ENCODE results near the gene TEAD3. TPM values are rescaled to one million over a fixed set of nuclear protein-coding genes. Genes with fewer than 3 reads are reported as not detected.

Gene TEAD3
- total RNA-seq, 1 donor: 23.7 TPM

- no peak for TF ChIP-seq CTCF (IDR thresholded peaks at IDR 0.05; ENCODE audit: insufficient read depth, low read depth, low read length)
- no peak for DNase-seq (ENCODE audit: low read depth)
- no peak overlapping the region for H3K4me3 ChIP-seq (ENCODE audit: low read depth, low read length)
These were observed 64.6 kb downstream of the TEAD3 start for GRCh38 chr6:35432291-35432690.

DNA sequence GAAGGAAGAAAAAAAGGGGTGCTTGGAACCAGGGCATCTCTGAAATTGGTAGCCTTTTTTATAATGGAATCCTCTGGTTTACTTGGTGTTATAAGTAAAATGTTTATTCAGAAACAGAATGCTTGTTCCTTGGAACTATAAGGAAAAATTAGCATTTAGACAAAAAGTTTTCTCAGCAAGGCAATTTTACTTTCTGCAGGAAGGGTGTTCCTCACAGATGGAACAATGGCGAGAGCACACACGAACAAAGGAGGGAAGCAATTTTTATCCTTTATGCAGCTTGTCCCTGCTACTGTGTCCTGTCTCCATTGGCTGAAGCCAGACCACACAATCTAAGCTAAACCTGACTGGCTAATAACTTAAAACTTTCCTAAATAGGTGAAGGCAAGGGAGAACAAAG is 67.4 kb downstream of the TEAD3 start:
- H3K4me3 ChIP-seq (ENCODE audit: low read depth, low read length): no peak overlapping the region
- DNase-seq (ENCODE audit: low read depth): no peak
- TF ChIP-seq CTCF (IDR thresholded peaks at IDR 0.05; ENCODE audit: insufficient read depth, low read depth, low read length): no peak

GRCh38 chr6:35428421-35429149 is 68.3 kb downstream of the TEAD3 start:
- TF ChIP-seq CTCF (IDR thresholded peaks at IDR 0.05; ENCODE audit: insufficient read depth, low read depth, low read length): no peak
- DNase-seq (ENCODE audit: low read depth): no peak
- H3K4me3 ChIP-seq (ENCODE audit: low read depth, low read length): no peak overlapping the region

- no peak for TF ChIP-seq CTCF (IDR thresholded peaks at IDR 0.05; ENCODE audit: insufficient read depth, low read depth, low read length)
- peak; percentile 50 for DNase-seq (ENCODE audit: low read depth)
- H3K4me3 ChIP-seq (ENCODE audit: low read depth, low read length): no peak overlapping the region
These were observed 69.0 kb downstream of the TEAD3 start for GRCh38 chr6:35427851-35428321.

- no peak overlapping the region for H3K4me3 ChIP-seq (ENCODE audit: low read depth, low read length)
- TF ChIP-seq CTCF (IDR thresholded peaks at IDR 0.05; ENCODE audit: insufficient read depth, low read depth, low read length): no peak
- DNase-seq (ENCODE audit: low read depth): no peak
These were observed 69.4 kb downstream of the TEAD3 start for GRCh38 chr6:35427435-35427834.

DNA sequence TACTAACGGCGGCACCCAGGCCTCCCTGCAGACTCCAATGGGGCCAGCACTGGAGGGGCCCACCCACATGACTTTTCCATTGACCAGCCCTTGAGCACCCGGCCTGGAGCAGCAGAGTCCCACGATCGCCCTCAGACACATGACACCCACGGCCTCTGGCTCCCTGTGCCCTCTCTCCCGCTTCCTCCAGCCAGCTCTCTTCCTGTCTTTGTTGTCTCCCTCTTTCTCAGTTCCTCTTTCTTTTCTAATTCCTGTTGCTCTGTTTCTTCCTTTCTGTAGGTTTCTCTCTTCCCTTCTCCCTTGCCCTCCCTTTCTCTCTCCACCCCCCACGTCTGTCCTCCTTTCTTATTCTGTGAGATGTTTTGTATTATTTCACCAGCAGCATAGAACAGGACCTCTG is 70.8 kb downstream of the TEAD3 start:
- no peak overlapping the region for H3K4me3 ChIP-seq (ENCODE audit: low read depth, low read length)
- no peak for DNase-seq (ENCODE audit: low read depth)
- no peak for TF ChIP-seq CTCF (IDR thresholded peaks at IDR 0.05; ENCODE audit: insufficient read depth, low read depth, low read length)

GRCh38 chr6:35425284-35425683 is 71.6 kb downstream of the TEAD3 start:
- no peak overlapping the region for H3K4me3 ChIP-seq (ENCODE audit: low read depth, low read length)
- TF ChIP-seq CTCF (IDR thresholded peaks at IDR 0.05; ENCODE audit: insufficient read depth, low read depth, low read length): no peak
- peak; percentile 81 for DNase-seq (ENCODE audit: low read depth)
